HEK293 (cell line): ENCODE measurements around the gene GTF2A1L.

Experiments used
- CTCF ChIA-PET: fragments of 350-600 bp; formaldehyde crosslinking; extraction: SDS; loops from one replicate; lab custom pipeline; 2021; ENCODE audit warnings: antibody characterized with exemption; lab: Yijun Ruan, JAX
- POLR2A ChIA-PET: fragments of 300-600 bp; formaldehyde crosslinking; extraction: SDS; loops from one replicate; lab custom pipeline; 2020; ENCODE audit warnings: antibody characterized with exemption, inconsistent platforms; lab: Yijun Ruan, JAX
- H3K27ac ChIP-seq: fragments of 200-500 bp; sonication (Bioruptor generic); 2 replicates; pipeline ENCODE4 v1.5.1; 2014; ENCODE audit warnings: low read depth, low read length, control low read depth, inconsistent platforms; ENCODE audit errors: extremely low read depth
- H3K36me3 ChIP-seq, 2 experiments: fragments of 200-500 bp in 1 of 2; sonication (Bioruptor generic) in 1 of 2; 1 replicate in 1 of 2; 2 replicates in 1 of 2; pipeline ENCODE4 v1.5.1; 2014 to 2017; ENCODE audit warnings: inconsistent platforms in 2 of 2, low read length in 2 of 2; ENCODE audit not compliant: control insufficient read depth in 2 of 2, insufficient read depth in 1 of 2
- H3K4me1 ChIP-seq: fragments of 200-500 bp; sonication (Bioruptor generic); 2 replicates; pipeline ENCODE4 v1.5.1; 2014; ENCODE audit warnings: mild to moderate bottlenecking, low read length, inconsistent platforms; ENCODE audit not compliant: control insufficient read depth, insufficient read depth
- H3K4me3 ChIP-seq: 2 replicates; pipeline ENCODE4 v1.5.1; 2011; ENCODE audit warnings: low read depth, mild to moderate bottlenecking, control low read depth, low read length, moderate library complexity
- H3K9me3 ChIP-seq: fragments of 200-500 bp; sonication (Bioruptor generic); 2 replicates; pipeline ENCODE4 v1.5.1; 2014; ENCODE audit warnings: low read depth, low read length, inconsistent platforms; ENCODE audit not compliant: control insufficient read depth, insufficient read depth
- BCL6B ChIP-seq: fragments of 450-650 bp; formaldehyde crosslinking; IDR thresholded peaks from 2 replicates; pipeline ENCODE4 v1.5.1; 2017; ENCODE audit warnings: missing biosample characterization, missing genetic modification characterization
- RBAK ChIP-seq: fragments of 450-650 bp; formaldehyde crosslinking; IDR thresholded peaks from 2 replicates; pipeline ENCODE4 v1.5.1; 2016; ENCODE audit warnings: missing biosample characterization, missing genetic modification characterization
- SETDB1 ChIP-seq: IDR thresholded peaks from one replicate; pipeline ENCODE4 v1.6.1; 2017; ENCODE audit warnings: mild to moderate bottlenecking, low read length, moderate library complexity, mixed read lengths; ENCODE audit not compliant: insufficient read length
- SP2 ChIP-seq: fragments of 450-650 bp; formaldehyde crosslinking; IDR thresholded peaks from 2 replicates; pipeline ENCODE4 v1.5.1; 2016; ENCODE audit warnings: missing biosample characterization, missing genetic modification characterization
- WT1 ChIP-seq: fragments of 450-650 bp; formaldehyde crosslinking; IDR thresholded peaks from 2 replicates; pipeline ENCODE4 v1.5.1; 2016; ENCODE audit warnings: missing biosample characterization, missing genetic modification characterization
- ZBTB11 ChIP-seq: fragments of 450-650 bp; formaldehyde crosslinking; conservative IDR thresholded peaks from 2 replicates; pipeline ENCODE4 v1.5.1; 2016; ENCODE audit warnings: low read depth, missing biosample characterization, missing genetic modification characterization
- ZBTB20 ChIP-seq: fragments of 450-650 bp; formaldehyde crosslinking; IDR thresholded peaks from 2 replicates; pipeline ENCODE4 v1.5.1; 2016; ENCODE audit warnings: missing biosample characterization, missing genetic modification characterization
- ZBTB26 ChIP-seq: fragments of 450-650 bp; formaldehyde crosslinking; optimal IDR thresholded peaks from 2 replicates; pipeline ENCODE3; 2016; ENCODE audit warnings: missing biosample characterization, mild to moderate bottlenecking, missing genetic modification characterization
- ZBTB7A ChIP-seq: fragments of 450-650 bp; formaldehyde crosslinking; IDR thresholded peaks from 2 replicates; pipeline ENCODE4 v1.5.1; 2016; ENCODE audit warnings: low read depth, missing biosample characterization, missing genetic modification characterization
- ZNF121 ChIP-seq: fragments of 450-650 bp; formaldehyde crosslinking; IDR thresholded peaks from 2 replicates; pipeline ENCODE4 v1.5.1; 2016; ENCODE audit warnings: missing biosample characterization, missing genetic modification characterization
- ZNF146 ChIP-seq: fragments of 450-650 bp; formaldehyde crosslinking; IDR thresholded peaks from 2 replicates; pipeline ENCODE4 v1.5.1; 2016; ENCODE audit warnings: missing biosample characterization, missing genetic modification characterization
- ZNF155 ChIP-seq: fragments of 450-650 bp; formaldehyde crosslinking; IDR thresholded peaks from 2 replicates; pipeline ENCODE4 v1.5.1; 2016; ENCODE audit warnings: missing biosample characterization, missing genetic modification characterization
- ZNF354C ChIP-seq: fragments of 450-650 bp; formaldehyde crosslinking; IDR thresholded peaks from 2 replicates; pipeline ENCODE4 v1.5.1; 2016; ENCODE audit warnings: missing biosample characterization, missing genetic modification characterization, low read depth, borderline replicate concordance
- ZNF362 ChIP-seq: fragments of 450-650 bp; formaldehyde crosslinking; IDR thresholded peaks from 2 replicates; pipeline ENCODE4 v1.5.1; 2016; ENCODE audit warnings: missing biosample characterization, missing genetic modification characterization
- ZNF792 ChIP-seq: fragments of 450-650 bp; formaldehyde crosslinking; IDR thresholded peaks from 2 replicates; pipeline ENCODE4 v1.5.1; 2016; ENCODE audit warnings: missing biosample characterization, missing genetic modification characterization
- ZSCAN23 ChIP-seq: fragments of 450-650 bp; formaldehyde crosslinking; IDR thresholded peaks from 2 replicates; pipeline ENCODE4 v1.5.1; 2016; ENCODE audit warnings: missing biosample characterization, missing genetic modification characterization

The GTF2A1L gene

GRCh38 chr2:48711343-48711742 lies 93.7 kb downstream of the GTF2A1L start:
- Histone ChIP-seq H3K4me1 (peaks cover 14% of the 10 kb centered on the region), H3K4me3 (no peak overlapping the region), H3K36me3 (no peaks in the 10 kb centered on the region), H3K9me3 (no peaks in the 10 kb centered on the region)
- TF ChIP-seq ZBTB7A (tag by site-specific recombination) (no peak), ZNF354C (tag by site-specific recombination) (no peak), RBAK (no peak), SETDB1 (no peak), ZSCAN23 (tag by site-specific recombination) (no peak)
- TF ChIP-seq, all 188 proteins: peak for 0
- ChIA-PET POLR2A (no interaction called here), CTCF (no interaction called here)
- no peak overlapping the region for H3K27ac ChIP-seq

- POLR2A ChIA-PET: no interaction called here
- Histone ChIP-seq H3K9me3 (no peaks in the 10 kb centered on the region), H3K36me3 (no peaks in the 10 kb centered on the region), H3K4me1 (peaks cover 16% of the 10 kb centered on the region), H3K27ac (no peak overlapping the region), H3K4me3 (no peak overlapping the region)
- CTCF ChIA-PET: no interaction called here
- TF ChIP-seq ZNF121 (tag by site-specific recombination) (no peak), BCL6B (tag by site-specific recombination) (no peak), SP2 (tag by site-specific recombination) (no peak), ZBTB26 (tag by site-specific recombination) (no peak), ZNF792 (tag by site-specific recombination) (no peak), ZNF146 (tag by site-specific recombination) (no peak), ZBTB11 (tag by site-specific recombination) (no peak), WT1 (tag by site-specific recombination) (no peak), ZNF155 (tag by site-specific recombination) (no peak), ZBTB20 (tag by site-specific recombination) (no peak), ZNF362 (tag by site-specific recombination) (no peak)
Observed at GRCh38 chr2:48712151-48712550, 94.5 kb downstream of the GTF2A1L start.
